Heart right ventricle (tissue), 16 donors: ENCODE measurements around the gene UCN2. TPM values are rescaled to one million over a fixed set of nuclear protein-coding genes. Genes with fewer than 3 reads are reported as not detected.

ENCODE experiments used
- ATAC-seq, 8 donors: fragments of 200-7000 bp; cut with Tn5 transposase; one replicate each; pipeline ENCODE4 v1.9.1; 2020; ENCODE audit warnings: mild to moderate bottlenecking in 8 of 8, moderate library complexity in 8 of 8, moderate number of reproducible peaks in 1 of 8
- DNase-seq, 2 donors: peaks; one replicate each; pipeline ENCODE4 v3.0.0-alpha.2; 2020
- H3K27ac ChIP-seq, 10 donors: fragments of 200-600 bp; sonication (generic) in 2 of 10; one replicate each; pipeline versions ENCODE4 v1.5.0 to v1.8.0; 2020 to 2022; ENCODE audit warnings: mild to moderate bottlenecking in 3 of 10
- H3K27me3 ChIP-seq, 7 donors: fragments of 200-600 bp; one replicate each; pipeline ENCODE4 v1.8.0; 2021 to 2022; ENCODE audit warnings: mild to moderate bottlenecking in 2 of 7
- H3K36me3 ChIP-seq, 9 donors: fragments of 200-600 bp; sonication (generic) in 1 of 9; one replicate each; pipeline versions ENCODE4 v1.5.0 to v1.8.0; 2020 to 2022; ENCODE audit warnings: mild to moderate bottlenecking in 2 of 9
- H3K4me1 ChIP-seq, 9 donors: fragments of 200-600 bp; sonication (generic) in 1 of 9; one replicate each; pipeline versions ENCODE4 v1.5.0 to v1.8.0; 2020 to 2022; ENCODE audit warnings: mild to moderate bottlenecking in 4 of 9
- H3K4me3 ChIP-seq, 10 donors: fragments of 200-600 bp; sonication (generic) in 2 of 10; one replicate each; pipeline versions ENCODE4 v1.5.0 to v1.8.0; 2020 to 2022; ENCODE audit warnings: mild to moderate bottlenecking in 7 of 10, moderate library complexity in 2 of 10
- H3K9me3 ChIP-seq, 11 donors: fragments of 200-600 bp in 10 of 11; sonication (generic) in 2 of 11; one replicate each; pipeline versions ENCODE4 v1.5.0 to v1.8.0; 2013 to 2022; ENCODE audit warnings: mild to moderate bottlenecking in 2 of 11, control low read depth in 1 of 11, moderate library complexity in 1 of 11
- WGBS, 2 donors: extraction: QIAGEN DNeasy Blood & Tissue Kit; methylation state at CpG; one replicate each; pipeline ENCODE4 v1.1.7; 2013; ENCODE audit warnings: inconsistent platforms in 1 of 2; 5-methylcytosine and 5-hydroxymethylcytosine counted together
- intact Hi-C, 10 donors: fragments of 100-400 bp; cut with DNase I; formaldehyde crosslinking; loops; one replicate each; pipeline versions ENCODE4 v1.11.1 to v1.14.2; 2022
- polyA plus RNA-seq, 2 donors: library from polyadenylated mRNA; stranded (reverse); fragments of 200-250 nt; gene quantifications; one replicate each; pipeline ENCODE4 v1.2.3, GENCODE V29; 2013
- total RNA-seq, 10 donors: library from RNA; stranded (reverse); fragmentation: NEBNext Ultra II Directional in 3 of 10; extraction: Animal tissue kit (Norgen Biotek cat#: 25700) in 3 of 10; gene quantifications; one replicate each; pipeline versions ENCODE4 v1.2.1 to v1.2.4, GENCODE V29; 2021 to 2023
- TF ChIP-seq, protein P1 (sequence below), 9 donors: fragments of 200-600 bp; sonication (generic) in 2 of 9; IDR thresholded peaks; one replicate each; pipeline versions ENCODE4 v1.5.0 to v1.8.0; 2021 to 2022; ENCODE audit warnings: antibody characterized with exemption in 9 of 9, mild to moderate bottlenecking in 5 of 9, moderate library complexity in 1 of 9
- donor health status: Arrhythmogenic right ventricular cardiomyopathy.
- donor health status: ischemic (EF 13 %, LVEDD 7.1; RV severe dilation, severe dysfunction).
- donor health status: healthy with polysubstance abuse.
- donor health status: DM: no; HTN: yes; CAD: no.
- donor health status: DM: no; HTN: no; CAD: no.
- donor health status: ischemic (EF 25% LVEDD 6.9; RV normal size, moderate dysfunction).
- donor health status: ischemic (EF 25% LVEDD 5.7; RV mildly dilated, moderate dysfunction).
- donor health status: healthy.
- donor health status: DM: yes; HTN: yes; CAD: no.
- donor health status: Ischemic cardiomyopathy.
- donor health status: ischemic (EF 35%, LVEDD 5.7; RV mildly dilated, moderate dysfunction).
- donor health status: nonischemic (EF 11% LVEDD 7.7; RV severe dilation, severe dysfunction).
- donor health status: DM: yes; HTN: yes; CAD: no.
- donor health status: PGD.
- donor health status: ischemic (EF 29% LVEDD 5.4; RV normal size, mild dysfunction).
- donor health status: nonischemic (EF 23%, LVEDD 6.1; RV moderate dilation, normal function).

The UCN2 gene
- total and polyA plus RNA-seq, 12 donors, result 0.06 to 0.77 (median 0.21) TPM; not detected in 6

DNA sequence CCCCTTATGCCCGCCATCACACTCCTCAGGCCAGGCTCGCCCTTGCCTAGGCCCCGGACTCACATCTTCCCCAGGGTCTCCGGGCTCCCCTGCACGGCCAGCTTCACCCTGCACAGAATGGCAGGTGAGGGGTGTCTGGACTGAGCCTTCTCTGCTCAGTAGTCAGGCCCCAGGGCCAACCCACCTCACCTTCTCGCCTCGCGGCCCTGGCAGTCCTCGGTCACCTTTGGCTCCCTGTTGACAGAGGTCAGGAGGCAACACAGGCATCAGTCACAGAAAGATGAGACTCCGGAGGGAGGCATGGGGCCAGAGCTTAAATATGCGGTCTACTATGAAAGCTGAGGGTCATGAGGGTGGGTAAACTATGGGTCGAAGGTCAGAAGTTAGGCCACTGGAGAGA lies 8.4 kb upstream of the UCN2 start:
- Histone ChIP-seq H3K4me1 (no peaks in the 10 kb centered on the region), H3K9me3 (no peaks in the 10 kb centered on the region), H3K27me3 (no peaks in the 10 kb centered on the region), H3K36me3 (peaks cover 0 to 15% (median 0%) of the 10 kb centered on the region in 9 donors), H3K27ac (no peak overlapping the region), H3K4me3 (no peak overlapping the region)
- TF ChIP-seq, protein P1, sequence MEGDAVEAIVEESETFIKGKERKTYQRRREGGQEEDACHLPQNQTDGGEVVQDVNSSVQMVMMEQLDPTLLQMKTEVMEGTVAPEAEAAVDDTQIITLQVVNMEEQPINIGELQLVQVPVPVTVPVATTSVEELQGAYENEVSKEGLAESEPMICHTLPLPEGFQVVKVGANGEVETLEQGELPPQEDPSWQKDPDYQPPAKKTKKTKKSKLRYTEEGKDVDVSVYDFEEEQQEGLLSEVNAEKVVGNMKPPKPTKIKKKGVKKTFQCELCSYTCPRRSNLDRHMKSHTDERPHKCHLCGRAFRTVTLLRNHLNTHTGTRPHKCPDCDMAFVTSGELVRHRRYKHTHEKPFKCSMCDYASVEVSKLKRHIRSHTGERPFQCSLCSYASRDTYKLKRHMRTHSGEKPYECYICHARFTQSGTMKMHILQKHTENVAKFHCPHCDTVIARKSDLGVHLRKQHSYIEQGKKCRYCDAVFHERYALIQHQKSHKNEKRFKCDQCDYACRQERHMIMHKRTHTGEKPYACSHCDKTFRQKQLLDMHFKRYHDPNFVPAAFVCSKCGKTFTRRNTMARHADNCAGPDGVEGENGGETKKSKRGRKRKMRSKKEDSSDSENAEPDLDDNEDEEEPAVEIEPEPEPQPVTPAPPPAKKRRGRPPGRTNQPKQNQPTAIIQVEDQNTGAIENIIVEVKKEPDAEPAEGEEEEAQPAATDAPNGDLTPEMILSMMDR (IDR thresholded peaks at IDR 0.05), result no peak
- ATAC-seq, result no peak
- intact Hi-C loops, result no loop called here
- 88 to 92% methylated on average over 12 of the region's 12 CpGs for WGBS, 2 donors
- DNase-seq, result no peak

- Histone ChIP-seq H3K36me3 (peaks cover 0 to 10% (median 0%) of the 10 kb centered on the region in 9 donors), H3K27ac (no peak overlapping the region), H3K9me3 (no peaks in the 10 kb centered on the region), H3K27me3 (no peaks in the 10 kb centered on the region), H3K4me1 (peaks cover 0 to 17% (median 0%) of the 10 kb centered on the region in 9 donors), H3K4me3 (no peak overlapping the region)
- DNase-seq (no peak), ATAC-seq (no peak)
- 91% methylated on average over 18 of the region's 18 CpGs for WGBS, 2 donors
- intact Hi-C loops, result no loop called here
- TF ChIP-seq, protein P1 (IDR thresholded peaks at IDR 0.05), result no peak
Observed at GRCh38 chr3:48569808-48570450, 6.3 kb upstream of the UCN2 start.

DNA sequence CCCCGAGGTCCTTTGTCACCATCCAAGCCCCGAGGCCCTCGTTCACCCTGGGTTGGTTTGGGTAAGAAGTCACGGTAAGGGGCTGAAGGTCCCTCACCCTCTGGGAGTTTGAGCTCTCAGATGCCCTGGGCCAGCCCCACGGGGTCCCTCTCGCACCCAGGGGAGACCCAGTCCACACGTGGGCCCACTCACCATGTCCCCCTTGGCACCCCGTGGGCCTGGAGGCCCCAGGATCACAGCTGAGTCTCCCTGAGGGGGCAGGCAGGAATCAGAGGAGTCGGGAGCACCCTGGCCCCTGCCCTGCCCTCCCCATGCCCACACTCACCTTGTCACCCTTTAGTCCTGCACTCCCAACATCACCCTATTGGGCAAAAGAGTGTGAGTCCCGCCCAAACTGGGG lies 5.8 kb upstream of the UCN2 start:
- WGBS, 2 donors, result 86 to 91% methylated on average over 10 of the region's 10 CpGs
- intact Hi-C loops, result no loop called here

GRCh38 chr3:48568476-48568875 lies 4.9 kb upstream of the UCN2 start:
- Histone ChIP-seq H3K27ac (no peak overlapping the region), H3K4me1 (peaks cover 0 to 32% (median 0%) of the 10 kb centered on the region in 9 donors), H3K4me3 (no peak overlapping the region), H3K36me3 (peaks cover 0 to 10% (median 0%) of the 10 kb centered on the region in 9 donors), H3K9me3 (no peaks in the 10 kb centered on the region), H3K27me3 (no peaks in the 10 kb centered on the region)
- 92 to 94% methylated on average over 7 of the region's 7 CpGs for WGBS, 2 donors
- intact Hi-C loops, result no loop called here
- no peak for ATAC-seq
- no peak for DNase-seq
- TF ChIP-seq, protein P1 (IDR thresholded peaks at IDR 0.05), result no peak

More for the DNA sequence above, 5.8 kb upstream of the UCN2 start:
- ATAC-seq (no peak), DNase-seq (no peak)
- Histone ChIP-seq H3K9me3 (no peaks in the 10 kb centered on the region), H3K4me1 (peaks cover 0 to 22% (median 0%) of the 10 kb centered on the region in 9 donors), H3K27ac (no peak overlapping the region), H3K4me3 (no peak overlapping the region), H3K27me3 (no peaks in the 10 kb centered on the region), H3K36me3 (peaks cover 0 to 10% (median 0%) of the 10 kb centered on the region in 9 donors)
- TF ChIP-seq, protein P1 (IDR thresholded peaks at IDR 0.05), result no peak
